ENCODE measurements around the gene L3MBTL3.
A peak's percentile ranks its signal among the peaks of the same experiment; 100 is the strongest.

Gene L3MBTL3

DNA sequence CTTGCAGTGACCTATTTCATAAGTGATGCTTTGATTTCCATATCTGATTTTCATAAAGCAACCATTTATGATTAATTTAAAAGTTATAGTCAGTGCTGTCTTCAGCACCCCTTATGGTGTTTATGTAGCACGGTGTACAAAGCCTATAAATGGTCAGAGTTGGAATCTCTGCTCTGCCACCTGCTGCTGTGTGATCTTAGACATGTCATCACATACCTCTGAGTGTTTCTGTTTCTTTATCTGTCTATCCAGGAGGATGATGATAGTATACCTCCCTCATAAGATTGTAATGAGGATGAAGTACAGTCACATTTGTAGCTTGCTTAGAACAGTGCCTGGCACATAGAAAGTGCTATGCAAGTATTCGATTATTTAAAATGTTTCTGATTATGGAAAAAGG lies 103.9 kb downstream of the L3MBTL3 start:
- Histone ChIP-seq H3K4me1 (ENCODE audit: control insufficient read depth, insufficient read depth, low read length, poor library complexity, severe bottlenecking) (no peaks in the 10 kb centered on the region), H3K36me3 (ENCODE audit: control insufficient read depth, insufficient read depth, low read length) (no peaks in the 10 kb centered on the region), H3K4me3 (ENCODE audit: insufficient read depth, low read depth, low read length, poor library complexity, severe bottlenecking) (no peak overlapping the region), H3K27ac (ENCODE audit: insufficient read depth, low read length, poor library complexity, severe bottlenecking) (no peak overlapping the region), H3K9me3 (ENCODE audit: control insufficient read depth, low read length) (no peaks in the 10 kb centered on the region), H3K27me3 (replicated peaks; ENCODE audit: control insufficient read depth, insufficient read depth, low read length, poor library complexity, severe bottlenecking) (no peaks in the 10 kb centered on the region)
- no peak for DNase-seq

DNA sequence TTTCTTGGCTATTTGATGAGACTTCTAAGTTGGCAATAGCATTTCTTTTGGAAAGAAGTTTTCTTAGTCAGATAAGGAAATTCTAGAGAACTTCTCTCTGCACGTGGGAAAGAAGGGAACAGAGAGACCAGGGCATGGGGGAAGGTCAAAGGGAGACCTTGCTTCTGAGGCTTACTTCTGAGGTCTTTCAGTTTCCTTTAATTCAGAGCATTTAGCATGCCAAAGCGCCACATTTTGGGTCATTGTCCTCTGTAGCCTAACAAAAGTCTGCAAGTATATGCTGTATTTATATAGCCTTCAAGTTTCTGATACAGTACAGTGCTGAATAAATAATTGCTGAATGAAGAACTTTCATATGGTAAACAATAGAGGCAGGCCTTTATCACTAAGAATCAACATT lies 108.8 kb downstream of the L3MBTL3 start:
- no peak for DNase-seq
- no peak overlapping the region for H3K4me3 ChIP-seq (ENCODE audit: insufficient read depth, low read depth, low read length, poor library complexity, severe bottlenecking)
- no peak overlapping the region for H3K27ac ChIP-seq (ENCODE audit: insufficient read depth, low read length, poor library complexity, severe bottlenecking)
- H3K9me3 ChIP-seq (ENCODE audit: control insufficient read depth, low read length), result no peaks in the 10 kb centered on the region
- no peaks in the 10 kb centered on the region for H3K36me3 ChIP-seq (ENCODE audit: control insufficient read depth, insufficient read depth, low read length)
- H3K27me3 ChIP-seq (replicated peaks; ENCODE audit: control insufficient read depth, insufficient read depth, low read length, poor library complexity, severe bottlenecking), result no peaks in the 10 kb centered on the region
- H3K4me1 ChIP-seq (ENCODE audit: control insufficient read depth, insufficient read depth, low read length, poor library complexity, severe bottlenecking), result peaks cover 6% of the 10 kb centered on the region

DNA sequence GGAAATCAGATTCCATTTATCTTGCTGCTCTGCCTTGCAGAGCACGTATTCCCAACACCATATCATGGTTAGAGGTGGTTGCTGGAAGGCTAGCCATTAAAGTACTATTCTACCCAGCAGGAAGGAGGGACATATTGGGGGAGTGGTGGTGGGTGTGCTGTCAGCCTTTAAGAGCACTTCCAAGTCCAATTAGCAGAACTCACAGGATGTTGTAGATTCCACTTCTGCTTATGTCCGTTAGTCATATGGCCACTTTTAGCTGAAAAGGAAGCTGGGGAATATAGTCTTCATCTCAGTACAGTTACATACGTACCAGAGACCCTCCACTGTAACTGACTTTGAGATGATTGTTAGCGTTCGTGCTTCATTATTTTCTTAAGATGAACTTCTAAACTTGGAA lies 109.9 kb downstream of the L3MBTL3 start:
- H3K36me3 ChIP-seq (ENCODE audit: control insufficient read depth, insufficient read depth, low read length), result no peaks in the 10 kb centered on the region
- no peaks in the 10 kb centered on the region for H3K9me3 ChIP-seq (ENCODE audit: control insufficient read depth, low read length)
- no peak overlapping the region for H3K27ac ChIP-seq (ENCODE audit: insufficient read depth, low read length, poor library complexity, severe bottlenecking)
- no peak for DNase-seq
- no peak overlapping the region for H3K4me3 ChIP-seq (ENCODE audit: insufficient read depth, low read depth, low read length, poor library complexity, severe bottlenecking)
- H3K27me3 ChIP-seq (replicated peaks; ENCODE audit: control insufficient read depth, insufficient read depth, low read length, poor library complexity, severe bottlenecking), result no peaks in the 10 kb centered on the region
- H3K4me1 ChIP-seq (ENCODE audit: control insufficient read depth, insufficient read depth, low read length, poor library complexity, severe bottlenecking), result peaks cover 17% of the 10 kb centered on the region

DNA sequence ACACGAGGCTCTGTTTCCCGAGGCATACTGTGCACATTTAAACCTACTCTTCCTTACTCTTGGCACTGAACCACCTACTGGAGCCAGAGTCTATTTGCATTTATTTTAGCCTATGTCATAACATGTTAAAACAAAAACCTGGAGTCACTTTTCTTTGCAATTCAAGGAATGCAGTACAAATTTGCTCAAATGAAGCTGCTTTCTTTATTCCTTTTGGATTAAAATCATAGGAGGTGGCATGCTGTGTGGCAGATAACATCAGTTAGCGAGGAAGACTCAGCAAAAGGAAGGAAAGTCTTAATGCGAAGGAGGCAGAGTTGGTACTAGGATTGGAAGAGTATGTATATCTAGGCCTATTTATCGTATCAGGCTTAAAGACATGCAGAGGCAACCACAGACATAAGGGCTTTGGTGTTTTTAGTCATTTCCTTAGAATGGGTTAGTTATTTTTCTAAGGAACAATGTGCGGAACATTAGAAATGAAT lies 111.4 kb downstream of the L3MBTL3 start:
- Histone ChIP-seq H3K36me3 (ENCODE audit: control insufficient read depth, insufficient read depth, low read length) (no peaks in the 10 kb centered on the region), H3K9me3 (ENCODE audit: control insufficient read depth, low read length) (no peaks in the 10 kb centered on the region), H3K27ac (ENCODE audit: insufficient read depth, low read length, poor library complexity, severe bottlenecking) (no peak overlapping the region), H3K27me3 (replicated peaks; ENCODE audit: control insufficient read depth, insufficient read depth, low read length, poor library complexity, severe bottlenecking) (no peaks in the 10 kb centered on the region), H3K4me1 (ENCODE audit: control insufficient read depth, insufficient read depth, low read length, poor library complexity, severe bottlenecking) (peaks cover 25% of the 10 kb centered on the region), H3K4me3 (ENCODE audit: insufficient read depth, low read depth, low read length, poor library complexity, severe bottlenecking) (no peak overlapping the region)
- DNase-seq, result no peak

DNA sequence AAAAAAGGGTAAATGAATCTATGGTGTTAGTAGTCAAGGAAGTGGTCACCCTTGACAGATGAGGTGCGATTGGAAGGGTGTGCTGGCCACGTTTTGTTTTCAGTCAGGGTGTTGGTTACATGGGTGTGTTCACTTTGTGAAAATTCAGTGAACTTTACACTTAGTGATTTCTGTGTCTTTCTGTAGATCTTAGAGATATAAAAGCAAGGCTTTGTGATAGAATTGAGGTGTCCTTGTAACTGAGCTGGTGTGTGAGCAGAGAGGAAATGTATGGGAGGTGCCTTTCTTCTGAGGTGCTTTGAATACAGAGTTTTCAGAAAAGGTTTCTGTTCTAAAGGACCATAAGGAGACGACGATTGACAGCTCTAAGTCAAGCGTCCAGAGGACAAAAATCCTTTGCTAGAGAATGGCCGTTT lies 113.9 kb downstream of the L3MBTL3 start:
- DNase-seq, result peak; percentile 8 to 41 (median 22)
- Histone ChIP-seq H3K36me3 (ENCODE audit: control insufficient read depth, insufficient read depth, low read length) (no peaks in the 10 kb centered on the region), H3K4me3 (ENCODE audit: insufficient read depth, low read depth, low read length, poor library complexity, severe bottlenecking) (no peak overlapping the region), H3K27me3 (replicated peaks; ENCODE audit: control insufficient read depth, insufficient read depth, low read length, poor library complexity, severe bottlenecking) (no peaks in the 10 kb centered on the region), H3K27ac (ENCODE audit: insufficient read depth, low read length, poor library complexity, severe bottlenecking) (peak overlapping the region; percentile 48), H3K4me1 (ENCODE audit: control insufficient read depth, insufficient read depth, low read length, poor library complexity, severe bottlenecking) (peaks cover 37% of the 10 kb centered on the region), H3K9me3 (ENCODE audit: control insufficient read depth, low read length) (no peaks in the 10 kb centered on the region)

DNA sequence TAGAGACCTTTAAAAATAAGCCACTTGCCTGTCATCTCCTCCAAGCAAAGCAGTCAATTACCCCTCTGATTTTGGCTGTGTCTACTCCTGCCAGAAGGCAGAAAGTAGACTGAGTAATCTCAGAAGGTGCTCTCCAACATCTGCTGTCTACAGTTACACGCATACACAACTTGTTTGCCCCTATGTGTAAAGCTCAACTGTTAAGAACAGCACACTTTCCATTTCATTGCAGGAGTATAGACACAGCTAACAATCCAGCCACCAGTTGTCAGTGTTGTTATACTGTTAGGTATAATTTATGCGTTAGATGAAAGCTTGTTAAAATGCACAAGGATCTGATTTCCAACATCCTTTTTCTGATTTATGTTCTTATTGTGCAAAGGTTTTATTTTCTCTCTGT lies 116.2 kb downstream of the L3MBTL3 start:
- DNase-seq, result no peak
- H3K4me1 ChIP-seq (ENCODE audit: control insufficient read depth, insufficient read depth, low read length, poor library complexity, severe bottlenecking), result peaks cover 41% of the 10 kb centered on the region
- no peaks in the 10 kb centered on the region for H3K36me3 ChIP-seq (ENCODE audit: control insufficient read depth, insufficient read depth, low read length)
- H3K27ac ChIP-seq (ENCODE audit: insufficient read depth, low read length, poor library complexity, severe bottlenecking), result no peak overlapping the region
- H3K4me3 ChIP-seq (ENCODE audit: insufficient read depth, low read depth, low read length, poor library complexity, severe bottlenecking), result no peak overlapping the region
- H3K9me3 ChIP-seq (ENCODE audit: control insufficient read depth, low read length), result no peaks in the 10 kb centered on the region
- H3K27me3 ChIP-seq (replicated peaks; ENCODE audit: control insufficient read depth, insufficient read depth, low read length, poor library complexity, severe bottlenecking), result no peaks in the 10 kb centered on the region

DNA sequence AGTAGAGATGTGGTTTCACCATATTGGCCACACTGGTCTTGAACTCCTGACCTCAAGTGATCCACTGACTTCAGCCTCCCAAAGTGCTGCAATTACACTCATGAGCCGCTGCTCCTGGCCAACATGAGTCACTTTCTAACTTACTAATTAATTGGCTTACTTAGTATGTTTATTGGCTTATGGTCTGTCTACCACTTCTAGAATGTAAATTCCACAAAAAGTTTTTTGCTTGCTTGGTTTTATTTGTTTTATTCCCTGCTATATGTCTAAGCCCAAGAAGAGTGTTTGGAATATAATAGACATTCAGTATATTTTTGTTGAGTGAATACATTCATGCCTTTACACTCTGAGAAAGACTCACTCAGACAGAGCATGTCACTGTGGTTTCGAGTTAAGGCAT lies 118.4 kb downstream of the L3MBTL3 start:
- no peak for DNase-seq
- no peaks in the 10 kb centered on the region for H3K36me3 ChIP-seq (ENCODE audit: control insufficient read depth, insufficient read depth, low read length)
- H3K27ac ChIP-seq (ENCODE audit: insufficient read depth, low read length, poor library complexity, severe bottlenecking), result no peak overlapping the region
- no peaks in the 10 kb centered on the region for H3K9me3 ChIP-seq (ENCODE audit: control insufficient read depth, low read length)
- H3K27me3 ChIP-seq (replicated peaks; ENCODE audit: control insufficient read depth, insufficient read depth, low read length, poor library complexity, severe bottlenecking), result no peaks in the 10 kb centered on the region
- peaks cover 39% of the 10 kb centered on the region for H3K4me1 ChIP-seq (ENCODE audit: control insufficient read depth, insufficient read depth, low read length, poor library complexity, severe bottlenecking)
- no peak overlapping the region for H3K4me3 ChIP-seq (ENCODE audit: insufficient read depth, low read depth, low read length, poor library complexity, severe bottlenecking)

DNA sequence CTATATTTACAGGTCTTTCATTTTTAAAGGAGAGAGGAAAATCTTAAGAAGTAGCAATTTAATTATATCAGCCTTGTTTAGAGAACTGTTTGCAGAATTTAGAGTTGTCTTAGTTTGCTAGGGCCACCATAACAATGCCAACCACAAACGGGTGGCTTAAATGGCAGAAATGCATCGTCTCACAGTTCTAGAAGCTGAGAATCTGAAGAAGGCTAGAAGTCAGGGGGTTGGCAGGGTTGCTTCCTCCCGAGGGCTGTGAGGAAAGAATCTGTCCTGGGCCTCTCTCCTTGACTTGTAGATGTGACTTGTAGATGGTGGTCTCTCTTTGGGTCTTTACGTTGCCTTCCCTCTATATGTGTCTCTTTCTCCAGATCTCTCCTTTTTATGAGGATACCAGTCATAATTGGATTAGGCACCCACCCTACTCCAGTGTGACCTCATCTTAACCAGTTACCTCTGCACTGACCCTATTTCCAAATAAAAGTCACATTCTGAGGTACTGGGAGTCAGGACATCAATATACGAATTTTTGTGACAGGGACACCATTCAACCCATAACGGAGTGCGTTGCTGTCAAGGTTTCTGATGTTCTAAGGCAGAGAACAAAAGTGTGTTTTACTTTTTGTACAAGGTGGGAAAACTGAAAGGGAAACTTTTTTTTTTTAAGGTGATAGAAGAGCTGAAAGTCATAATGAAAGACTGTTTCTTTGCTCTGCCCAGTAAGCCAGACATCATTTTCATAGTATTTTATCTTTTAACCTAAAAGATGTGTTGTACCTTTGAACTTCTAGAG lies 119.9 kb downstream of the L3MBTL3 start:
- H3K4me1 ChIP-seq (ENCODE audit: control insufficient read depth, insufficient read depth, low read length, poor library complexity, severe bottlenecking), result peaks cover 24% of the 10 kb centered on the region
- no peak overlapping the region for H3K4me3 ChIP-seq (ENCODE audit: insufficient read depth, low read depth, low read length, poor library complexity, severe bottlenecking)
- no peak for DNase-seq
- no peaks in the 10 kb centered on the region for H3K27me3 ChIP-seq (replicated peaks; ENCODE audit: control insufficient read depth, insufficient read depth, low read length, poor library complexity, severe bottlenecking)
- H3K27ac ChIP-seq (ENCODE audit: insufficient read depth, low read length, poor library complexity, severe bottlenecking), result no peak overlapping the region
- H3K36me3 ChIP-seq (ENCODE audit: control insufficient read depth, insufficient read depth, low read length), result peaks cover 7% of the 10 kb centered on the region
- no peaks in the 10 kb centered on the region for H3K9me3 ChIP-seq (ENCODE audit: control insufficient read depth, low read length)

DNA sequence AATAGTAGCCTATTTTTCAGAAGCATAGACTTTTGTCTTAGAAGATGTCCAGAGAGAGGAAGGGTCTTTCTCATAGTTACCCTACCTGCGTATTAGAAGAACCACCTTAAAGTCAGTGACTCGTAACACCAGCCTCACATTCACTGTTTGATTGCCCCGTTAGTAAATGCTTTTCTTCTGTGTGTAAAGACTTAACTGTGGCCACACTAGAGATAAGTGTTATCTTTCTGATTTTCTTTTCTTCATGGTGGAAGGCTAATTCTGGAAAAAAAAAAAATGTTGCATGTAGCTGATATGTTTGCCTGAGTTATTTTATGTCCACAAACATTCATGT lies 120.5 kb downstream of the L3MBTL3 start:
- Histone ChIP-seq H3K27me3 (replicated peaks; ENCODE audit: control insufficient read depth, insufficient read depth, low read length, poor library complexity, severe bottlenecking) (no peaks in the 10 kb centered on the region), H3K4me3 (ENCODE audit: insufficient read depth, low read depth, low read length, poor library complexity, severe bottlenecking) (no peak overlapping the region), H3K27ac (ENCODE audit: insufficient read depth, low read length, poor library complexity, severe bottlenecking) (no peak overlapping the region), H3K36me3 (ENCODE audit: control insufficient read depth, insufficient read depth, low read length) (peaks cover 11% of the 10 kb centered on the region), H3K4me1 (ENCODE audit: control insufficient read depth, insufficient read depth, low read length, poor library complexity, severe bottlenecking) (peaks cover 19% of the 10 kb centered on the region), H3K9me3 (ENCODE audit: control insufficient read depth, low read length) (no peaks in the 10 kb centered on the region)
- DNase-seq, result no peak

DNA sequence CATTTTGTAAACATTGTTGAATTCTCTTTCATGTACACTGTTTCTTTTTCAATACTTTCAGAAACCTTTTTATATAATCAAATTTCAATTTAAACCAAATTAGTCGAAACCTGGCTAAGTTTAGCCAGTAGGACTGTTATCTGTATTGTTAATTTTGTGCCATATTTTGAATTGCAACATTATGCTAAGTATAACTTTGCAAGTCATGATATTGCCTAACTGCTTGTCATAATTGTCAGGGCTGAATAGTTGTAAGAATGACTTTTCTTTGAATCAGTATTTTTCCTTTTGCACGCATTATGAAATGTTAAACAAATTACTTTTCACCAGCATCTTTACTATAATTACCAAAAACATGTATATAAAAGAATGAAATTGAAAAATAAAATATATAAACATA lies 121.7 kb downstream of the L3MBTL3 start:
- H3K9me3 ChIP-seq (ENCODE audit: control insufficient read depth, low read length), result no peaks in the 10 kb centered on the region
- H3K4me1 ChIP-seq (ENCODE audit: control insufficient read depth, insufficient read depth, low read length, poor library complexity, severe bottlenecking), result peaks cover 13% of the 10 kb centered on the region
- H3K4me3 ChIP-seq (ENCODE audit: insufficient read depth, low read depth, low read length, poor library complexity, severe bottlenecking), result no peak overlapping the region
- H3K27me3 ChIP-seq (replicated peaks; ENCODE audit: control insufficient read depth, insufficient read depth, low read length, poor library complexity, severe bottlenecking), result no peaks in the 10 kb centered on the region
- DNase-seq, result no peak
- H3K36me3 ChIP-seq (ENCODE audit: control insufficient read depth, insufficient read depth, low read length), result peaks cover 17% of the 10 kb centered on the region
- H3K27ac ChIP-seq (ENCODE audit: insufficient read depth, low read length, poor library complexity, severe bottlenecking), result no peak overlapping the region

Measured in effector memory CD4-positive, alpha-beta T cell (primary cell).